Measurements from ENCODE around the gene DOCK9. TPM values are rescaled to one million over a fixed set of nuclear protein-coding genes. Genes with fewer than 3 reads are reported as not detected.

Gene DOCK9
- total RNA-seq, 1 donor from 2014 or later: 21.0 TPM

DNA sequence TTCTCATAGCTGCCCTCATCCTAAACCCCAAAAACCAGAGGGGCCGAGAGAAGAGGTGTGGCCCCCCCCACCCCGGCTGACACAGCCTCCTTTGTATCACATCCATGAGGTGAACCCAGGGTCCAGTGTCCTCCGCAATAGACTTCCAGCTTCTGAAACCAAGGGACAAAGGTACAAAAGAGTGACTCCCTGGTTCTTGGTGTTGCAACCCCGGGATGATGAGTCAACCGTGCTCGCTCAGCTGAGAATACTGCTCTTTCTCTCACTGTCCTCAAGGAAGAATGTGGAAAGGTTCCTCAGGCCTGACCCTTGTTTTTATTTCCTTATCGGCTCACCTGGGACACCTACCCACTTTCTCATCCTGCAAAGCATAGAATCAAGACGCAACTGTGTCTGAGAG lies 230.9 kb downstream of the DOCK9 start:
- no peak for DNase-seq (ENCODE audit: low spot score in 2 of 2, unreplicated experiment in 2 of 2)
- Mint-ChIP-seq H3K9me3 (peaks cover 5% of the 10 kb centered on the region), H3K4me1 (peaks cover 9% of the 10 kb centered on the region), H3K4me3 (no peak overlapping the region), H3K27me3 (ENCODE audit: low read depth) (peaks cover 25% of the 10 kb centered on the region), H3K27ac (no peak overlapping the region), H3K36me3 (no peaks in the 10 kb centered on the region)
- TF ChIP-seq, protein P1, sequence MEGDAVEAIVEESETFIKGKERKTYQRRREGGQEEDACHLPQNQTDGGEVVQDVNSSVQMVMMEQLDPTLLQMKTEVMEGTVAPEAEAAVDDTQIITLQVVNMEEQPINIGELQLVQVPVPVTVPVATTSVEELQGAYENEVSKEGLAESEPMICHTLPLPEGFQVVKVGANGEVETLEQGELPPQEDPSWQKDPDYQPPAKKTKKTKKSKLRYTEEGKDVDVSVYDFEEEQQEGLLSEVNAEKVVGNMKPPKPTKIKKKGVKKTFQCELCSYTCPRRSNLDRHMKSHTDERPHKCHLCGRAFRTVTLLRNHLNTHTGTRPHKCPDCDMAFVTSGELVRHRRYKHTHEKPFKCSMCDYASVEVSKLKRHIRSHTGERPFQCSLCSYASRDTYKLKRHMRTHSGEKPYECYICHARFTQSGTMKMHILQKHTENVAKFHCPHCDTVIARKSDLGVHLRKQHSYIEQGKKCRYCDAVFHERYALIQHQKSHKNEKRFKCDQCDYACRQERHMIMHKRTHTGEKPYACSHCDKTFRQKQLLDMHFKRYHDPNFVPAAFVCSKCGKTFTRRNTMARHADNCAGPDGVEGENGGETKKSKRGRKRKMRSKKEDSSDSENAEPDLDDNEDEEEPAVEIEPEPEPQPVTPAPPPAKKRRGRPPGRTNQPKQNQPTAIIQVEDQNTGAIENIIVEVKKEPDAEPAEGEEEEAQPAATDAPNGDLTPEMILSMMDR (IDR thresholded peaks at IDR 0.05; ENCODE audit: unreplicated experiment): no peak

Other genes starting within 250 kb of the DOCK9 start
- gene SLC15A1, start 225.4 kb downstream of the DOCK9 start, total RNA-seq: 1.0 to 1.2 TPM (median 1.0 TPM) in 3 replicates
- 61.8 to 64.3 TPM (median 62.3 TPM) in 3 replicates for gene UBAC2, start 222.8 kb upstream of the DOCK9 start, total RNA-seq

Data from mesothelial cell of epicardium (in vitro differentiated cells).